ENCODE results near the gene PIERCE2.

Gene PIERCE2

DNA sequence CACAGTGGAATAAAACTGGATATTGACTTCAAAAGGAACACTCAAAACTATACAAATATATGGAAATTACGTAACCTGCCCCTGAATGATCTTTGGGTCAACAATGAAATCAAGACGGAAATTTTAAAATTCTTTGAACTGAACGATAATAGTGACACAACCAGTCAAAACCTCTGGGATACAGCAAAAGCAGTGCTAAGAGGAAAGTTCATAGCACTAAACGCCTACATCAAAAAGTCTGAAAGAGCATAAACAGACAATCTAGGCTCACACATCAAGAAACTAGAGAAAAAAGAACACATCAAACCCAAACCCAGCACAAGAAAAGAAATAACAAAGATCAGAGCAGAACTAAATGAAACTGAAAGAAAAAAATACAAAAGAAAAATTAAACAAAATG lies 53.2 kb downstream of the PIERCE2 start:
- TF ChIP-seq CTCF (IDR thresholded peaks at IDR 0.05; ENCODE audit: insufficient read depth, low read length, missing control alignments) = no peak
- no peak overlapping the region for H3K4me3 ChIP-seq (ENCODE audit: low read depth, low read length)
- ChIA-PET POLR2A (no interaction called here), CTCF (no interaction called here)
- DNase-seq (ENCODE audit: low read depth, low spot score) = no peak

- no peak overlapping the region for H3K4me3 ChIP-seq (ENCODE audit: low read depth, low read length)
- no peak for TF ChIP-seq CTCF (IDR thresholded peaks at IDR 0.05; ENCODE audit: insufficient read depth, low read length, missing control alignments)
- CTCF ChIA-PET = interaction anchor here (0.6 kb wide), 1 partner anchor 123 kb away, joined by 3 read pairs; no protein-coding TSS in a partner anchor
- POLR2A ChIA-PET = no interaction called here
- no peak for DNase-seq (ENCODE audit: low read depth, low spot score)
Measured at GRCh38 chr15:55468321-55468720, 60.0 kb downstream of the PIERCE2 start.
